ENCODE measurements around the gene HOXD3. TPM values are rescaled to one million over a fixed set of nuclear protein-coding genes. Genes with fewer than 3 reads are reported as not detected.

Gene HOXD3
- total and polyA plus RNA-seq, 9 of the 15 experiments (the other 6 are each of a cell fraction or from before 2014, with no cell fraction given) = not detected

DNA sequence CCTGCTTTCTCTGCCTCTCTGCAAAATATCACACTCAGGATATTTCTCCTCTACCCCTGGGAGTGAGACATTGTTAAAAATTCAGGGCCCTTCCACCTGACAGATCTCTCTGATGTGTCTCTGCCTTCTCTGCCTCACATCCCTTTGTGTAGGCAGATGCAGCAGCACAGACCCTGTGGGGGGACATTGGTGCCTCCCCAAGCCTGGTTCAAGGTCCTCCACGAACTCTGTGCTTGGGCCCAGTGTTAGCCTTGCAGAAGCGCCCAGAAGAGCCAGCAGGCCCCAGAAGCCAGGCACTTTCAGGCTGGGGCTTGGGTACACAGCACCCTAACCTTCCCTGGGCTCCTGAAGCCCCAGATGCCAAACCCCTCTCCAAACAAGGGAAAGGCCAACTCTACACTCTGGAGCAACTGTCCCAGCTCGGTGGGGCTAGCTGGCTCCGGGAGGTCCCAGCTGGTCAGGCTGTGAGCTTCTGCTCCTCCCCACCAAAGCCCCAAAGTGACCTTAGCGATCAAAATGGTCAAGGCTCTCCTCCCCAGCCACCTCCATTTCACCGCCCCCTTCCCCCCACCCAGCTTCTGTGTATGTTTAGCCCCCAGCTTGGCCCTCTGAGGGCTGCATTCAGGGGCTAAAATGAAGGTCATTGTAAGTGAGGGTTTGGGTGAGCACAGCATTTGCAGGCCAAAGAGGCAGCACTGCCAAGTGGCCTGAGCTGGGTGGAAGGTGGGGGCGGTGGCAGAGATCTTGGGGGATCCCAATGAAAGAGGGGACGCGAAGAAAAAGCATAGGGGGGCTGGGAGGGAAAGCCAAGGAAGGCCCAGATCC is 31.9 kb upstream of the HOXD3 start:
- Histone ChIP-seq H4K20me1 (replicated peaks; ENCODE audit: control insufficient read depth, insufficient read depth, low read length) (0 out of 2 replicates have a peak, but pooled peaks cover 6% of the 10 kb centered on the region), H3K9me1 (ENCODE audit: control insufficient read depth, insufficient read depth, low read length) (no peaks in the 10 kb centered on the region), H2AFZ (ENCODE audit: low read depth, low read length) (no peak overlapping the region), H3K4me3 (no peak overlapping the region), H3K9ac (ENCODE audit: insufficient read depth in 1 of 2, low read depth in 2 of 2, low read length in 2 of 2) (no peak overlapping the region), H3K27ac (ENCODE audit: extremely low read depth, low read depth, low read length) (no peak overlapping the region), H3K4me2 (ENCODE audit: insufficient read depth, low read length) (no peak overlapping the region), H3K79me2 (ENCODE audit: control insufficient read depth, insufficient read depth, low read length) (no peaks in the 10 kb centered on the region), H3K4me1 (replicated peaks in 1 of 2; ENCODE audit: control insufficient read depth in 2 of 2, insufficient read depth in 2 of 2, low read length in 2 of 2) (peaks cover 0 to 34% of the 10 kb centered on the region in 2 experiments; a peak in 2 of 5 replicates), H3K27me3 (ENCODE audit: control insufficient read depth in 2 of 2, insufficient read depth in 2 of 2, low read length in 2 of 2) (peaks cover 72 to 80% of the 10 kb centered on the region in 2 experiments), H3K36me3 (ENCODE audit: control insufficient read depth, insufficient read depth, low read length) (no peaks in the 10 kb centered on the region), H3K9me3 (replicated peaks; ENCODE audit: control insufficient read depth, insufficient read depth, low read depth, low read length) (no peaks in the 10 kb centered on the region)
- POLR2A ChIA-PET = interaction anchor here (0.6 to 1.5 kb wide), 2 partner anchors 325 to 529 kb away, joined by 3 to 5 read pairs; no protein-coding TSS in a partner anchor
- 2% methylated on average over 9 of the region's 9 CpGs for whole genome bisulfite sequencing (ENCODE audit: insufficient coverage, low coverage, missing lambda C conversion rate)
- CTCF ChIA-PET (ENCODE audit: low intra/inter-chr PET ratio) = no interaction called here
- no peak for FAIRE-seq
- in situ Hi-C loops (cut with MboI) = loop anchor here (5.0 to 25.0 kb wide), 4 partner anchors 512 to 1637 kb away; no protein-coding TSS in a partner anchor
- DNase-seq (ENCODE audit: extremely low read depth in 1 of 4, low spot score in 3 of 4) = no peak
- ATAC-seq = no peak
- intact Hi-C loops (cut with micrococcal nuclease) = loop anchor here (5.0 kb wide), 2 partner anchors 427 to 687 kb away; no protein-coding TSS in a partner anchor
- no TSS peak for BruUV-seq (replicated peaks)
- TF ChIP-seq POLR2H (tag; IDR thresholded peaks at IDR 0.05; ENCODE audit: low read depth) (no peak), PHF8 (IDR thresholded peaks at IDR 0.05; ENCODE audit: borderline replicate concordance, low read length) (no peak), BRD9 (IDR thresholded peaks at IDR 0.05; ENCODE audit: low read depth, partially characterized antibody) (no peak), ZNF121 (CRISPR knock-in tag; conservative IDR thresholded peaks at IDR 0.05) (no peak), SP2 (IDR thresholded peaks at IDR 0.05; ENCODE audit: extremely low read depth, low read depth, low read length, poor library complexity, severe bottlenecking) (no peak), MYC (IDR thresholded peaks at IDR 0.05; ENCODE audit: low read depth, low read length) (no peak), MYC (CRISPR knock-in tag; IDR thresholded peaks at IDR 0.05; ENCODE audit: borderline replicate concordance, low read depth) (no peak)
- TF ChIP-seq, protein P1, sequence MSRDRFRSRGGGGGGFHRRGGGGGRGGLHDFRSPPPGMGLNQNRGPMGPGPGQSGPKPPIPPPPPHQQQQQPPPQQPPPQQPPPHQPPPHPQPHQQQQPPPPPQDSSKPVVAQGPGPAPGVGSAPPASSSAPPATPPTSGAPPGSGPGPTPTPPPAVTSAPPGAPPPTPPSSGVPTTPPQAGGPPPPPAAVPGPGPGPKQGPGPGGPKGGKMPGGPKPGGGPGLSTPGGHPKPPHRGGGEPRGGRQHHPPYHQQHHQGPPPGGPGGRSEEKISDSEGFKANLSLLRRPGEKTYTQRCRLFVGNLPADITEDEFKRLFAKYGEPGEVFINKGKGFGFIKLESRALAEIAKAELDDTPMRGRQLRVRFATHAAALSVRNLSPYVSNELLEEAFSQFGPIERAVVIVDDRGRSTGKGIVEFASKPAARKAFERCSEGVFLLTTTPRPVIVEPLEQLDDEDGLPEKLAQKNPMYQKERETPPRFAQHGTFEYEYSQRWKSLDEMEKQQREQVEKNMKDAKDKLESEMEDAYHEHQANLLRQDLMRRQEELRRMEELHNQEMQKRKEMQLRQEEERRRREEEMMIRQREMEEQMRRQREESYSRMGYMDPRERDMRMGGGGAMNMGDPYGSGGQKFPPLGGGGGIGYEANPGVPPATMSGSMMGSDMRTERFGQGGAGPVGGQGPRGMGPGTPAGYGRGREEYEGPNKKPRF (IDR thresholded peaks at IDR 0.05; ENCODE audit: low read depth, low read length) = no peak
- TF ChIP-seq, protein P2, sequence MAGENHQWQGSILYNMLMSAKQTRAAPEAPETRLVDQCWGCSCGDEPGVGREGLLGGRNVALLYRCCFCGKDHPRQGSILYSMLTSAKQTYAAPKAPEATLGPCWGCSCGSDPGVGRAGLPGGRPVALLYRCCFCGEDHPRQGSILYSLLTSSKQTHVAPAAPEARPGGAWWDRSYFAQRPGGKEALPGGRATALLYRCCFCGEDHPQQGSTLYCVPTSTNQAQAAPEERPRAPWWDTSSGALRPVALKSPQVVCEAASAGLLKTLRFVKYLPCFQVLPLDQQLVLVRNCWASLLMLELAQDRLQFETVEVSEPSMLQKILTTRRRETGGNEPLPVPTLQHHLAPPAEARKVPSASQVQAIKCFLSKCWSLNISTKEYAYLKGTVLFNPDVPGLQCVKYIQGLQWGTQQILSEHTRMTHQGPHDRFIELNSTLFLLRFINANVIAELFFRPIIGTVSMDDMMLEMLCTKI (IDR thresholded peaks at IDR 0.05; ENCODE audit: partially characterized antibody) = no peak
- TF ChIP-seq, protein P3, sequence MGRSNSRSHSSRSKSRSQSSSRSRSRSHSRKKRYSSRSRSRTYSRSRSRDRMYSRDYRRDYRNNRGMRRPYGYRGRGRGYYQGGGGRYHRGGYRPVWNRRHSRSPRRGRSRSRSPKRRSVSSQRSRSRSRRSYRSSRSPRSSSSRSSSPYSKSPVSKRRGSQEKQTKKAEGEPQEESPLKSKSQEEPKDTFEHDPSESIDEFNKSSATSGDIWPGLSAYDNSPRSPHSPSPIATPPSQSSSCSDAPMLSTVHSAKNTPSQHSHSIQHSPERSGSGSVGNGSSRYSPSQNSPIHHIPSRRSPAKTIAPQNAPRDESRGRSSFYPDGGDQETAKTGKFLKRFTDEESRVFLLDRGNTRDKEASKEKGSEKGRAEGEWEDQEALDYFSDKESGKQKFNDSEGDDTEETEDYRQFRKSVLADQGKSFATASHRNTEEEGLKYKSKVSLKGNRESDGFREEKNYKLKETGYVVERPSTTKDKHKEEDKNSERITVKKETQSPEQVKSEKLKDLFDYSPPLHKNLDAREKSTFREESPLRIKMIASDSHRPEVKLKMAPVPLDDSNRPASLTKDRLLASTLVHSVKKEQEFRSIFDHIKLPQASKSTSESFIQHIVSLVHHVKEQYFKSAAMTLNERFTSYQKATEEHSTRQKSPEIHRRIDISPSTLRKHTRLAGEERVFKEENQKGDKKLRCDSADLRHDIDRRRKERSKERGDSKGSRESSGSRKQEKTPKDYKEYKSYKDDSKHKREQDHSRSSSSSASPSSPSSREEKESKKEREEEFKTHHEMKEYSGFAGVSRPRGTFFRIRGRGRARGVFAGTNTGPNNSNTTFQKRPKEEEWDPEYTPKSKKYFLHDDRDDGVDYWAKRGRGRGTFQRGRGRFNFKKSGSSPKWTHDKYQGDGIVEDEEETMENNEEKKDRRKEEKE (IDR thresholded peaks at IDR 0.05; ENCODE audit: borderline replicate concordance in 1 of 2, control insufficient read depth in 1 of 2, low read depth in 2 of 2, low read length in 1 of 2) = no peak
- TF ChIP-seq, protein P4, sequence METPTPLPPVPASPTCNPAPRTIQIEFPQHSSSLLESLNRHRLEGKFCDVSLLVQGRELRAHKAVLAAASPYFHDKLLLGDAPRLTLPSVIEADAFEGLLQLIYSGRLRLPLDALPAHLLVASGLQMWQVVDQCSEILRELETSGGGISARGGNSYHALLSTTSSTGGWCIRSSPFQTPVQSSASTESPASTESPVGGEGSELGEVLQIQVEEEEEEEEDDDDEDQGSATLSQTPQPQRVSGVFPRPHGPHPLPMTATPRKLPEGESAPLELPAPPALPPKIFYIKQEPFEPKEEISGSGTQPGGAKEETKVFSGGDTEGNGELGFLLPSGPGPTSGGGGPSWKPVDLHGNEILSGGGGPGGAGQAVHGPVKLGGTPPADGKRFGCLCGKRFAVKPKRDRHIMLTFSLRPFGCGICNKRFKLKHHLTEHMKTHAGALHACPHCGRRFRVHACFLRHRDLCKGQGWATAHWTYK (CRISPR knock-in tag; IDR thresholded peaks at IDR 0.05) = no peak

All from K562 (cell line).